Measurements from ENCODE around the gene LYPD6. TPM values are rescaled to one million over a fixed set of nuclear protein-coding genes. Genes with fewer than 3 reads are reported as not detected.

LYPD6 gene
- total and polyA plus RNA-seq, 2 donors (not counting 3 experiments of a cell fraction or from before 2014, with no cell fraction given), result 3.0 to 4.0 TPM

- Histone ChIP-seq H3K9me3 (replicated peaks; ENCODE audit: control insufficient read depth, insufficient read depth, low read length) (no peaks in the 10 kb centered on the region), H3K27me3 (ENCODE audit: control insufficient read depth in 2 of 2, insufficient read depth in 2 of 2, low read length in 2 of 2) (no peaks in the 10 kb centered on the region), H4K20me1 (replicated peaks; ENCODE audit: control insufficient read depth, extremely low read depth, insufficient read depth, low read length) (no peaks in the 10 kb centered on the region), H3K36me3 (ENCODE audit: control insufficient read depth in 2 of 2, extremely low read depth in 1 of 2, insufficient read depth in 2 of 2, low read length in 2 of 2) (no peaks in the 10 kb centered on the region), H3K9ac (replicated peaks; ENCODE audit: extremely low read depth, insufficient read depth, low read length) (no peak overlapping the region), H3K9me1 (replicated peaks; ENCODE audit: control insufficient read depth, extremely low read depth, insufficient read depth, low read length) (no peaks in the 10 kb centered on the region), H3K4me2 (ENCODE audit: insufficient read depth, low read length) (no peak overlapping the region), H3K4me1 (ENCODE audit: control insufficient read depth, extremely low read depth, insufficient read depth, low read length) (no peaks in the 10 kb centered on the region), H3K27ac (ENCODE audit: insufficient read depth, low read depth, low read length) (no peak overlapping the region), H3K4me3 (replicated peaks in 1 of 3; ENCODE audit: insufficient read depth in 1 of 3, low read depth in 1 of 3, low read length in 3 of 3) (no peak overlapping the region), H2AFZ (ENCODE audit: low read depth, low read length) (no peak overlapping the region), H3K79me2 (ENCODE audit: control insufficient read depth, insufficient read depth, low read length) (no peaks in the 10 kb centered on the region)
- ChIA-PET CTCF (no interaction called here), POLR2A (no interaction called here)
- intact Hi-C loops (cut with micrococcal nuclease) (no loop called here), dilution Hi-C loops (cut with MboI; ENCODE audit: extremely low pct_ligation_motif_present, low sequenced_read_pairs) (no loop called here)
- TF ChIP-seq MYC (IDR thresholded peaks at IDR 0.05; ENCODE audit: low read depth, low read length), result no peak
- no peak for TF ChIP-seq EZH2 (IDR thresholded peaks at IDR 0.05; ENCODE audit: borderline replicate concordance, low read depth, low read length, severe bottlenecking)
- TF ChIP-seq GATA2 (IDR thresholded peaks at IDR 0.05; ENCODE audit: insufficient read depth, insufficient read length, low read depth, low read length), result no peak
- TF ChIP-seq POLR2A (IDR thresholded peaks at IDR 0.05; ENCODE audit: low read depth, low read length), result no peak
- TF ChIP-seq JUN (IDR thresholded peaks at IDR 0.05; ENCODE audit: borderline replicate concordance, insufficient read depth, insufficient read length, low read depth), result no peak
- TF ChIP-seq MAX (IDR thresholded peaks at IDR 0.05; ENCODE audit: insufficient read depth, insufficient read length), result no peak
- no peak for TF ChIP-seq POLR2AphosphoS5 (IDR thresholded peaks at IDR 0.05; ENCODE audit: insufficient read depth, low read depth, low read length)
- no peak for TF ChIP-seq CTCF (IDR thresholded peaks at IDR 0.05; ENCODE audit: extremely low read depth in 1 of 2, insufficient read depth in 1 of 2, low read depth in 1 of 2, low read length in 2 of 2)
- TF ChIP-seq FOS (IDR thresholded peaks at IDR 0.05; ENCODE audit: borderline replicate concordance, insufficient read depth, low read length), result no peak
- BruUV-seq (replicated peaks), result no TSS peak
- FAIRE-seq (no peak), DNase-seq (ENCODE audit: low read depth, low spot score) (no peak)
Measured at GRCh38 chr2:149463328-149464002, 133.1 kb downstream of the LYPD6 start.

Measured in endothelial cell of umbilical vein (primary cell).